Body of pancreas (tissue), 4 donors: ENCODE results near the gene TMEM178B.

Experiments used
- CTCF ChIP-seq, 7 experiments: fragments of 450-650 bp in 4 of 7; fragments of 200-600 bp in 3 of 7; sonication (generic) in 3 of 7; IDR thresholded peaks; one replicate each; pipeline ENCODE4 v1.5.1; 2016 to 2019; ENCODE audit warnings: antibody characterized with exemption in 7 of 7
- POLR2A ChIP-seq, 3 donors: fragments of 450-650 bp; IDR thresholded peaks; one replicate each; pipeline ENCODE4 v1.6.1; 2016; ENCODE audit warnings: antibody characterized with exemption in 3 of 3, mild to moderate bottlenecking in 2 of 3

- TF ChIP-seq POLR2A (IDR thresholded peaks at IDR 0.05) (no peak), CTCF (IDR thresholded peaks at IDR 0.05) (no peak)
Observed at GRCh38 chr7:141144921-141145629, 71.2 kb downstream of the TMEM178B start.
